HG02840 (cell line): ENCODE data around the gene RARS2.
"Not testable (repeated sequence)": the region's sequence is repeated elsewhere in the genome, so short reads cannot be mapped to it uniquely, and the experiment has no call there.

Experiments used
- ATAC-seq: cut with Tn5 transposase; IDR thresholded peaks from one replicate; pipeline ENCODE4 v1.9.1; 2021; ENCODE audit warnings: mild to moderate bottlenecking, moderate library complexity, moderate number of reproducible peaks; ENCODE audit not compliant: unreplicated experiment, low FRiP score

The RARS2 gene

DNA sequence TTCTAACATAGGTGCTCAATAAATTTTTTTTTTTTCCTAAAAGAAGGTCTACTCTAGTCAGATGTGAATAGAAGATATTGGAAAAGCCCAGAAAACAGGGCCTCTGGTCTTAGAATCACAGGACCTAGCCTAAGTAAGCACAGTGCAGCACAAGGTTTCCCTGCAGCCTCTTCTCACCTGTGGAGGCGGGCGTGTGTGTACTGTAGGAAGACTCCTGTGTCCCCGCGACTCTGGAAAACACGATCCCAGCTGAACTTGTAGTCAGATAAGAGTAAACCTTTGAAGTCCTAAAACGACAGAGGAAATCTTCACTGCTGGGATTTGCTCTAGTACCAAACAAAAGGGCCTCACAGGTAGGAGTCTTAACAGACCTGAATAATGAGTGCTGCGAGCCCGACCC is 71.3 kb downstream of the RARS2 start:
- ATAC-seq = no peak

DNA sequence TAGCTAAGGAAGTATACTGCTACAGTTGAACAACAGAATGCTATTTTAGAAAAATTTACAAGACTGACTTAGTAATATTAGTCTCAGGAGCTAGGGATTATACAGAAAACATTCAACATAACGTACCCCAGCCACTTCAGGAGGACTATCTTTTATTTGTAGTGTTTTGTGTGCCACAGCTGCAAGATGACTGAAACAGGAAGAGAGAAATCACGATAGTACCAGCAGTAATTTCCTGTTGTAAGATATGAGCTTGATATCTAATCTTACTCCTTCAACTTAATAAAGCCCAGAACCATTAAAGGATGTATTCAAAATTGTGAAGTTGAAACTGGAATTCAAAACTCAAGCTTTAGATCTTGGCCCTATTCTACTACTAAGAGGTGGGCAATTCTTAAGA is 75.0 kb downstream of the RARS2 start:
- no peak for ATAC-seq

DNA sequence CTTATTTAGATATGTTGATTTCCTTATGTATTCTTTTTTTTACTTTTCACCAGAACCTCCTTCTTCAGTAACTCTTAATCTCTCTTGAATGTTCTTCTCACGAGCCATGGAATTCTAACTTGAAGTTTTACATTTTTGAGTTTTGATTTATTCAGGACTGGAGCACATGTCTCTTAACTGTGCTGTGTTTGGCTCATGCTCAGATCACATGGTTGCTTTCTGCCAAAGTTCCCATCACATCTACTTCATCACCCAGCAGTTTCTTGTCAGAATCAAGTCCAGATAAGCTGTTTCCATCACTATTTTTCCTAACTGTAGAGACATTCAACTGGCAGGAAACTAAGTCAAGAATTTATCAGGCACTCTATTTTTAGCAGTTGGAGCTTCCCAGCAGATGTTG is 85.3 kb downstream of the RARS2 start:
- no peak for ATAC-seq

DNA sequence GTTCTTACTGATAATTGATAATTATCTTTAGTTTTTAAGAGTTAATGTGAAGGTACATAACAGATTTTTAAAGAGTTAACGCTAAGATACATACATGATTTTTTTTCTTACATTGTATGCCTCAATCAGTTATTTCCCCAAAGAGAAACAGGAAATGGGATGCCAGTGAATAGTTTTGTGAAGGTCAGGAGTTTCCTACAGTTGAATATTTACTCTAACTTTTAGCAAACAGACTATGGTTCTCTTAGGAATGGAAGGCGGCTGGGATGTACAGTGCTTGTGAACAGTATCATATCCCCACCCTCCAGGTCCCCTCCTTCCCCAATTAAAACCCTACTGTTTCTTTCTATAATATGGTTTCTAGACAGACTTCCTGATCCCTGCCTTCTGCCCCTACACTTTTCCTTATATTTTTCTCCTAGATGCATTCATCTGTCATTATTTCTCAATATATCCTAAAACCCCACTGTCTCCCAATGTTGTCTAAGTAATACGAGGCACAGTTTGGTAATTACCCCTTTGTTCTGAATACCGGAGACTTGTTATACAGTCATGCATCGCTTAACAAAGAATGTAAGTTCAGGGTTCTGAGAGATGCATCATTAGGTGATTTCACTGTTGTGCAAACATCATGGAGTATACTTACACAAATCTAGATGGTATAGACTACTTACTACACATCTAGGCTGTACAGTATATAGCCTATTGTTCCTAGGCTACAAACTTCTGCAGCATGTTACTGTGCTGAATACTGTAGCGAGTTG is 87.8 kb downstream of the RARS2 start:
- no peak for ATAC-seq

DNA sequence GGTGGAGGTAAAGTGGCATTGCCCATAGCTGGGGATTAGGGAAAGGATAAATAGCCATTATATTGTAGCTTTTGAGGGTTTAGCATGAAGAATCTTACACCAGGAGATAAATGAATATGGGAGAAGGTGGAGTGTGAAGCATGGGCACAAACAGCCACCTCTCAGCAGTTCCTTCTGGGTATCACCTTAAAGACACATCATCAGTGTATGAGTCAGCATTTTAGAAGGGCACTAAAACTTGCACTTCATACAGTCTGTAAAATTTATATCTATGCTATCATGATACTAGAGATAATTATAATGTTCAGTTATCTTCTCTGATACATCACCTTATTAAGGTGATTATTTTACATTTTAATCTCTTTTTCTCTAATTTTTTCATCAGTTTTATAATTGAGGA is 91.7 kb downstream of the RARS2 start:
- ATAC-seq = no peak

DNA sequence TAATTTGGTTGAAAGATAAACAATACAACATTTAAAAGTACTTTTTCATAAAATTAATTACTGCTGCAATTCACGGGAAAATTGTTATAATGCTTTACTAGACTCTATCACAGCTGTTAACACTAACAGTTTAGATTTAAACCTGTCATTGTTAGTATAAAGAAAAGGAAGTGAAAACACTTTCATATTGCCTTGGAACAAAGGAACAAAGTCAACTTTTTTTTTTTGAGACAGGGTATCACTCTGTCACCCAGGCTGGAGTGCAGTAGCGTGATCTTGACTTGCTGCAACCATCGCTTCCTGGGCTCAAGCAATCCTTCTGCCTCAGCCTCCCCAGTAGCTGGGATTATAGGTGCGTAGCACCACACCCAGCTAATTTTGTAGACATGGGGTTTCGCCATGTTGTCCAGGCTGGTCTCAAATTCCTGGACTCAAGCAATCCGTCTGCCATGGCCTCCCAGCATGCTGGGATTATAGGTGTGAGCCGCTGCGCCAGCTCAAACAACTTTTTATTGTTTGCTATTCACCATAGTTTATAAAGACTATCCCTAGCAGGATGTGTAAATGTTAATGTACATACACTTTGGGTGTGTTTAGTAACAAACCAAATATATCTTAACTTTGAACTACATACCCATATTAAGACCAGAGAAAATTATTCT is 94.9 kb downstream of the RARS2 start:
- peak; percentile 86 for ATAC-seq

DNA sequence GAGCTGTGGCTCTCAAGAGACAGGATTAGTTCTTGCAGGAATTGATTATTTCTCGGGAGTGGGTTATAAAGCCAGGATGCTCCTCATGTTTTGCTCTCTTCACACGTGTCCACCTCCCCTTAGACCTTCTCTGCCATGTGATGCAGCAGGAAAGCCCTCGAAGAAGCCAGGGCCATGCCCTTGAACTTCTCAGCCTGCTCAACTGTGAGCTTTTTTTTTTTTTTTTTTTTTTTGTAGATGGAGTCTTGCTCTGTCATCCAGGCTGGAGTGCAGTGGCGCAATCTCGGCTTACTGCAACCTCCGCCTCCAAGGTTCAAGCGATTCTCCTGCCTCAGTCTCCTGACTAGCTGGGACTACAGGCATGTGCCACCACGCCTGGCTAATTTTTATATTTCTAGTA is 100.5 kb downstream of the RARS2 start:
- not testable (repeated sequence) for ATAC-seq

DNA sequence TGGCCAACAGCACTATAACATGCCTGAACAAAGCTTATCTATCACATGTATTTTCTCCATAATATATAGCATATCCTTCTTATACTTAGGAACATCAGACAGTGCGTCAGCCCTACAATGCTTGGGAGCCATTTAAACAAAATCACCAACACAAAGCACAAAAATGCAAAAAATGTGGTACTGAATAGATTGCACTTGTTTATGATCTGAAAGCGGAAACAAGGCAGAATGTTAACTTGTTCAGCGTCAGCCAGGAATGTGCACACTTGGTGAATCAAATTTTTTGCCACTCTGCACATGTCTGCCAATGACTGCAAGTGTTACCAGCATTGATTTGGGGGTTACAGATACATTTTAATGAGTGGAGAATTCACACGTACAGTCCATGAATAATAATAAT is 102.2 kb downstream of the RARS2 start:
- ATAC-seq = no peak

DNA sequence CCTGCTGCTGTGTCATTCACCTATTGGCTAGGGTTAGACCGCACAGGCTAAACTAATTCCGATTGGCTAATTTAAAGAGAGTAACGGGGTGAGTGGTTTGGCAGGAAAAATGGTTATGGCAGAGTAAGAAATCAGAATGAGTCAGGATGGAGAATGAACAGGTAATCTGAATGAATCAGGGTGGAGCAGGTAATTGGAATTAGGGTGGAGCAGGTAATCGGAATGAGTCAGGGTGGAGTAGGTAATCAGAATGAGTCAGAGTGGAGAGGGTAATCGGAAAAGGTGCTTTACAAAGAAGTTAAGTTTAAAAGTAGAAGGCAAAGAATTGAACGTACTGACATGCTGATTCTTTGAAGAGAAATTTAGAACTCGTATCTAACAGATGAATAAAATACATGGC is 105.3 kb downstream of the RARS2 start:
- no peak for ATAC-seq

DNA sequence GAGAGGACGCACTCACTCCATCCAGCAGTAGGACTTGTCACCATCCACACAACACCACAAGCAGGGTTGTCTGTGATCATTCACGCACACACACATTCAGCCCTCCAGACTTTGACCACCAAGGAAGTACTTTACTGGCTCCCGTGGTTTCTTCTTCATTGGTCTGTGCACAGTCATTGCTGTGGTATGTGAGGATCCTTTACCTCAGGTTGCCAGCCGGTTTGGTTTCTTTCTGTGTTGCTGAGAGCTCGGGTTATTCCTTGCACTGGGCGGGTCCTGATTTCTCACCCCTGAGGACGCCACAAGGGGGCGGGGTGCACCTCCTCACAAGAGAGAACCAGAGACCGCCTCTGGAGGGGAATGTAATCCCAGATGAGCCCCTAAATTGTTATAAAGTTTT is 105.9 kb downstream of the RARS2 start:
- no peak for ATAC-seq

DNA sequence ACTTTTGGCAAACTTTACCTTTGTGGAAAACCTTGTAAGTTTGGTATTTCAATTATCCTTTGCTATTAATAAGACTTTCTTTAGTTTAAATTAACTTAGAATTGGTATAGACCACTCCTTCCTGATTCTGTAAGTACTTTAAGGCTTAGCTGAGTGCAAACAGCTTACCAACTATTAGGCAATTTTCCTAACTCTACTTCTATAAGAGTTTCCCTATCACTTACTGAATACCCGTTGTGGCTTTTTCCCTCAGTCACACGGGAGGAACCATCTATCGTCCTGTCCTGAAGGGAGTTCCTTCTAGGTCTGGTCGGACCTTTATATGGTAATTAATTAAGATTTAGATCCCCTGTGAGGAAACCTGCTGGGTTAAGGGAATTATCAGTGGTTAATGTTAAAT is 107.4 kb downstream of the RARS2 start:
- no peak for ATAC-seq

DNA sequence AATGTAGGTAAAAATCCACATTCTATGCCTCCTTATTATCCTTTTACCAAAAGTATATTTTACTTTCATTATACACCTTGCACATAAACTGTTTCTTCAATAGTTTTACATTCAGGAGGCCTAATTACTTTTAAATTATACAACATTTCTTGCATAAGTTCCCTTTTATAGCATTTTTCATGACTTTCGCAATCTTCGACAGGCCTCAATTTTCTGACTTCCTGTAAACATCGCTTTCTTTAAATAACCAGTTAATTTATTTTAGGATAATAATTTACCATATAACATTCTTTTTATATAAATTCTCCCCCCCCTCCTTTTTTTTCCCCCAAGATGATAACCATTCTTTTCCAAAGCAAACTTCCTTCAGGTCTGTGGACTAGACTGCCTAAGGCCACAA is 107.9 kb downstream of the RARS2 start:
- ATAC-seq = no peak

DNA sequence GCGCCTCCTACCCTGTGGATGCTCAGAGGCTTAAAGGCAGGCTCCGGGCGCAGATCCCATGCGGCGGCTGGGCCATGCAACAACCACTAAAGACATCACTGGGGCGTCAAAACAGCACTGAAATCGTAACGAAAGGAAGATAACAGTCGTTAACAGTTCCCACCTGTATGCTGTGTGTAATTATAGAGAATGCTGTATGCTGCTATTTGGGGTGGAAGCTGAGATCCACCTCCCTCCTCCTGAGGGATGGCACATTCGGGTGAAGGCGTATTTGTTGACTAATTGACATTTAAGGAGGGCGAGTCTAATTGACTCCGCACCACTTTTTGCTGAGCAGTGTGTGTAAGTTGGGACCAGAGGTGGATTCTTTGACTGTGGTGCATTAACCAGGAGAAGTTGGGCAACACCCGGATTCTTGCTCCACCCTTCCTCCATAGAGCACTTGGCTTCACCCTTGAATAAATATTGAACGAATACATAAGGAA is 116.3 kb downstream of the RARS2 start:
- peak; percentile 68 for ATAC-seq

DNA sequence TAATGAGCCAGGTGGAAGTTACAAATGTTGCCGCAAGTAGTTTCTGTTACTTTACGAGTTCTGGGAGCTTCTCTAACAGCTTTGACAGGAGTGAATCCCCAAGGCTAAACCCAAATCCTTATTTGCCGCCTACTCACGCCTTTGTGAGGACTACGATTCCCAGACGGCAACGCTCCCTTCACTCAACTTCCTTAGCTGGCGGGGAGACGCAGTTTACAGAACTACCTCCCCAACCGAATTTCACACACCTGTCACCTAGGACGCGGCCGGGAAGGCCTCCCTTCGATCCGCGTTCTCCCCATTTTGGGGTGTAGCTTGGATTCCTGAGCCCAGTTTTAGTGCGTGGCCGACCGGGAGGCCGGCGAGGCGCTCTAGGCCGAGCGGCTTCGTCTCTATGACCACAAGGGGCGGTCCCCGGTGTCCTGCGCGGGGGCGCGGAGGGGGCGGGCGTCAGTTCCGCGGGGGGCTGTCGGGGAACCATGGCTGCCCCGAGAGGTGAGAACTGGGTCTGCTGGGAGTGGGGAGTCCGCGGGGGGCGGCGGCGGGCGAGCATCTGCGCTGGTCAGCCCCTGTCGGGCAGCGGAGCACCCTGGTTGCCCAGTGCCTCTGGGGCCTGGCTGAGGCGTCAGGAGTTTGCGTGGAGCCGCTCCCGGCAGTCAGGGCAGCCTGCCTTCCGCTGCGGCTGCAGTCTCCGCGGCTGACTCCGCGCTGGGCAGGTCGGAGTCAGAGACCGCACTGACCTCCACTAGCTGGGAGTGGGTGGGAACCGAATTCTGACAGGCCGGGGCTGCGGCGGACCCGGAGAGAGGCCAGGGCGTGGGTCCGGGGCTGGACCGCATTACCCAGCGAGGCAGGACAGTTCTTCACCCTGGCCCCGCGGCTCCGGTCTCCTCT is 117.0 kb downstream of the RARS2 start, which contains the start of gene SLC35A1:
SLC35A1 (plus strand) TSS at position 450 of the 894 bp plus-strand sequence; CDS start at position 480, 30 bp downstream.
- ATAC-seq = peak; percentile 97

DNA sequence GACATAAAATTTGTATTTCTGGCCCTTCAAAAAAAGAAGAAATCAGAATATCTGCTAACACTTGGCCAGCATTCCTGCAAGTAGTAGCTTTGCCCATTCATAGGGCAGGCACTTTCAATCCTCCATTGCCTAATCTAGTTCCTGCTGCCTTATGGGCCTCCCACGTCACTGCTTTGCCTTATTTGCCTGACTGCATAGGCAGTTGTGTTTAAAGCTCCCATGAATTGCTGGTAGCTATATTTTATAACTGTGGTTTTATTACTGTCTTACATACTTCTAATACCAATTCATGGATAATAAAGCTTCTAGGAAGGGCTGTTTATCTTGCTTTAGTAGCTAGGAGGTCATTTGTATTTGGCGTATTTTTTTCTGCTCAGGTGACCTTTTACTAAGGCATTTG is 124.7 kb downstream of the RARS2 start:
- ATAC-seq = no peak
